Right lobe of liver (tissue), 6 donors: ENCODE data around the gene CHST11. TPM values are rescaled to one million over a fixed set of nuclear protein-coding genes. Genes with fewer than 3 reads are reported as not detected.

Experiments used
- ATAC-seq, 4 donors: fragments of 200-7000 bp; cut with Tn5 transposase; one replicate each; pipeline ENCODE4 v1.9.1; 2020; ENCODE audit warnings: mild to moderate bottlenecking in 4 of 4, moderate library complexity in 4 of 4
- DNase-seq, 3 donors: peaks; one replicate each; pipeline ENCODE4 v3.0.0-alpha.2; 2020
- H3K27ac ChIP-seq, 3 donors: fragments of 200-600 bp; one replicate each; pipeline ENCODE4 v1.8.0; 2022
- H3K27me3 ChIP-seq, 2 donors: fragments of 200-600 bp; one replicate each; pipeline ENCODE4 v1.8.0; 2022
- H3K36me3 ChIP-seq, 4 donors: fragments of 200-600 bp; sonication (generic) in 1 of 4; one replicate each; pipeline versions ENCODE4 v1.5.1 to v1.8.0; 2017 to 2022; ENCODE audit warnings: control low read depth in 1 of 4
- H3K4me1 ChIP-seq, 4 donors: fragments of 200-600 bp; sonication (generic) in 1 of 4; one replicate each; pipeline versions ENCODE4 v1.5.1 to v1.8.0; 2017 to 2022; ENCODE audit warnings: control low read depth in 1 of 4
- H3K4me3 ChIP-seq, 3 donors: fragments of 200-600 bp; one replicate each; pipeline ENCODE4 v1.8.0; 2022
- H3K9me3 ChIP-seq, 4 donors: fragments of 200-600 bp; sonication (generic) in 1 of 4; one replicate each; pipeline versions ENCODE4 v1.5.1 to v1.8.0; 2017 to 2022; ENCODE audit warnings: control low read depth in 1 of 4
- CTCF ChIP-seq, 4 donors: fragments of 200-600 bp in 3 of 4; fragments of 450-650 bp in 1 of 4; IDR thresholded peaks; one replicate each; pipeline versions ENCODE4 v1.5.1 to v1.8.0; 2016 to 2022; ENCODE audit warnings: antibody characterized with exemption in 4 of 4, mild to moderate bottlenecking in 2 of 4
- POLR2A ChIP-seq: fragments of 450-650 bp; IDR thresholded peaks from one replicate; pipeline ENCODE4 v1.6.1; 2017; ENCODE audit warnings: antibody characterized with exemption, mild to moderate bottlenecking
- WGBS: methylation state at CpG from one replicate; pipeline ENCODE4 v1.1.6; 2018; ENCODE audit warnings: low coverage, low lambda C conversion rate; ENCODE audit not compliant: insufficient coverage; ENCODE audit errors: missing lambda C conversion rate; 5-methylcytosine and 5-hydroxymethylcytosine counted together
- intact Hi-C, 2 donors: fragments of 100-400 bp; cut with DNase I; formaldehyde crosslinking; loops; one replicate each; pipeline versions ENCODE4 v1.11.2 to v1.14.1; 2022
- total RNA-seq, 6 experiments: library from RNA; depleted of rRNA in 2 of 6; stranded (reverse); fragments of >200 nt in 2 of 6; fragmentation: NEBNext Ultra II Directional in 3 of 6; extraction: Animal tissue kit (Norgen Biotek cat#: 25700) in 3 of 6; gene quantifications; one replicate each; pipeline versions ENCODE4 v1.1.0 to v1.2.4, GENCODE V29; 2016 to 2023
- donor health status: DM: no; HTN: yes; CAD: no.
- donor health status: DM: no; HTN: no; CAD: no.
- donor health status: DM: no; HTN: no; CAD: no.
- donor health status: DM: no; HTN: yes; CAD: no.
- donor health status: DM: no; HTN: yes; CAD: no.

CHST11 gene
- total RNA-seq, 6 experiments from 2014 or later = 0.57 to 10.4 (median 3.5) TPM

GRCh38 chr12:104427547-104427938 is 29.2 kb upstream of the CHST11 start:
- no peaks in the 10 kb centered on the region for H3K9me3 ChIP-seq
- ATAC-seq = no peak
- no peak overlapping the region for H3K4me3 ChIP-seq
- intact Hi-C loops = no loop called here
- no peaks in the 10 kb centered on the region for H3K36me3 ChIP-seq
- H3K4me1 ChIP-seq = peaks cover 0 to 3% (median 0%) of the 10 kb centered on the region in 4 donors
- TF ChIP-seq CTCF (IDR thresholded peaks at IDR 0.05) (no peak), POLR2A (no peak)
- no peaks in the 10 kb centered on the region for H3K27me3 ChIP-seq
- H3K27ac ChIP-seq = no peak overlapping the region
- DNase-seq = no peak
- WGBS = 86% methylated on average over 1 of the region's 1 CpG

GRCh38 chr12:104433061-104433460 is 23.7 kb upstream of the CHST11 start:
- WGBS = 77% methylated on average over 3 of the region's 10 CpGs
- no peak for ATAC-seq
- Histone ChIP-seq H3K27me3 (no peaks in the 10 kb centered on the region), H3K9me3 (no peaks in the 10 kb centered on the region), H3K4me1 (no peaks in the 10 kb centered on the region), H3K4me3 (no peak overlapping the region), H3K36me3 (no peaks in the 10 kb centered on the region), H3K27ac (no peak overlapping the region)
- no peak for DNase-seq
- TF ChIP-seq CTCF (IDR thresholded peaks at IDR 0.05) (no peak), POLR2A (no peak)
- intact Hi-C loops = no loop called here

- Histone ChIP-seq H3K27ac (no peak overlapping the region), H3K36me3 (no peaks in the 10 kb centered on the region), H3K4me1 (no peaks in the 10 kb centered on the region), H3K27me3 (no peaks in the 10 kb centered on the region), H3K4me3 (no peak overlapping the region), H3K9me3 (no peaks in the 10 kb centered on the region)
- intact Hi-C loops = no loop called here
- no peak for DNase-seq
- 55% methylated on average over 1 of the region's 1 CpG for WGBS
- no peak for ATAC-seq
- no peak for TF ChIP-seq CTCF (IDR thresholded peaks at IDR 0.05)
- TF ChIP-seq POLR2A = no peak
Measured at GRCh38 chr12:104434129-104434528, 22.6 kb upstream of the CHST11 start.

GRCh38 chr12:104435175-104435574 is 21.6 kb upstream of the CHST11 start:
- ATAC-seq = no peak
- Histone ChIP-seq H3K4me1 (no peaks in the 10 kb centered on the region), H3K27me3 (no peaks in the 10 kb centered on the region), H3K4me3 (no peak overlapping the region), H3K36me3 (no peaks in the 10 kb centered on the region), H3K27ac (no peak overlapping the region), H3K9me3 (no peaks in the 10 kb centered on the region)
- TF ChIP-seq POLR2A (no peak), CTCF (IDR thresholded peaks at IDR 0.05) (no peak)
- WGBS = 39% methylated on average over 3 of the region's 4 CpGs
- no peak for DNase-seq
- intact Hi-C loops = no loop called here

GRCh38 chr12:104435765-104436164 is 21.0 kb upstream of the CHST11 start:
- no peak for TF ChIP-seq CTCF (IDR thresholded peaks at IDR 0.05)
- no peak for TF ChIP-seq POLR2A
- no peak overlapping the region for H3K4me3 ChIP-seq
- H3K4me1 ChIP-seq = no peaks in the 10 kb centered on the region
- intact Hi-C loops = no loop called here
- ATAC-seq (no peak), DNase-seq (no peak)
- 22% methylated on average over 2 of the region's 3 CpGs for WGBS
- H3K9me3 ChIP-seq = no peaks in the 10 kb centered on the region
- H3K36me3 ChIP-seq = no peaks in the 10 kb centered on the region
- H3K27ac ChIP-seq = no peak overlapping the region
- no peaks in the 10 kb centered on the region for H3K27me3 ChIP-seq
